ENCODE data around the gene GOLGA6L9.
"Not testable (repeated sequence)": the region's sequence is repeated elsewhere in the genome, so short reads cannot be mapped to it uniquely, and the experiment has no call there.

GOLGA6L9 gene

GRCh38 chr15:82468205-82468604, 38.6 kb downstream of the GOLGA6L9 start:
- DNase-seq (ENCODE audit: low read depth), result not testable (repeated sequence)

- not testable (repeated sequence) for DNase-seq (ENCODE audit: low read depth)
These were observed 39.8 kb downstream of the GOLGA6L9 start for GRCh38 chr15:82469381-82469780.

- not testable (repeated sequence) for DNase-seq (ENCODE audit: low read depth)
These were observed 42.8 kb downstream of the GOLGA6L9 start for GRCh38 chr15:82472269-82472982.

GRCh38 chr15:82474596-82475325, 45.1 kb downstream of the GOLGA6L9 start:
- not testable (repeated sequence) for DNase-seq (ENCODE audit: low read depth)

- not testable (repeated sequence) for DNase-seq (ENCODE audit: low read depth)
These were observed 45.8 kb downstream of the GOLGA6L9 start for GRCh38 chr15:82475345-82475967.

- DNase-seq (ENCODE audit: low read depth), result not testable (repeated sequence)
These were observed 47.2 kb downstream of the GOLGA6L9 start for GRCh38 chr15:82476697-82477342.

- not testable (repeated sequence) for DNase-seq (ENCODE audit: low read depth)
These were observed 47.9 kb downstream of the GOLGA6L9 start for GRCh38 chr15:82477343-82478057.
